ENCODE results near the gene TTLL10.

TTLL10 gene, protein sequence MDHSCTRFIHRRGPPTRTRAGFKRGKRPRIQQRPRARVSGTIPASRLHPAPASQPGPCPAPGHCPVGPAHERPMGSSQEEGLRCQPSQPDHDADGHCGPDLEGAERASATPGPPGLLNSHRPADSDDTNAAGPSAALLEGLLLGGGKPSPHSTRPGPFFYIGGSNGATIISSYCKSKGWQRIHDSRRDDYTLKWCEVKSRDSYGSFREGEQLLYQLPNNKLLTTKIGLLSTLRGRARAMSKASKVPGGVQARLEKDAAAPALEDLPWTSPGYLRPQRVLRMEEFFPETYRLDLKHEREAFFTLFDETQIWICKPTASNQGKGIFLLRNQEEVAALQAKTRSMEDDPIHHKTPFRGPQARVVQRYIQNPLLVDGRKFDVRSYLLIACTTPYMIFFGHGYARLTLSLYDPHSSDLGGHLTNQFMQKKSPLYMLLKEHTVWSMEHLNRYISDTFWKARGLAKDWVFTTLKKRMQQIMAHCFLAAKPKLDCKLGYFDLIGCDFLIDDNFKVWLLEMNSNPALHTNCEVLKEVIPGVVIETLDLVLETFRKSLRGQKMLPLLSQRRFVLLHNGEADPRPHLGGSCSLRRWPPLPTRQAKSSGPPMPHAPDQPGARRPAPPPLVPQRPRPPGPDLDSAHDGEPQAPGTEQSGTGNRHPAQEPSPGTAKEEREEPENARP

DNA sequence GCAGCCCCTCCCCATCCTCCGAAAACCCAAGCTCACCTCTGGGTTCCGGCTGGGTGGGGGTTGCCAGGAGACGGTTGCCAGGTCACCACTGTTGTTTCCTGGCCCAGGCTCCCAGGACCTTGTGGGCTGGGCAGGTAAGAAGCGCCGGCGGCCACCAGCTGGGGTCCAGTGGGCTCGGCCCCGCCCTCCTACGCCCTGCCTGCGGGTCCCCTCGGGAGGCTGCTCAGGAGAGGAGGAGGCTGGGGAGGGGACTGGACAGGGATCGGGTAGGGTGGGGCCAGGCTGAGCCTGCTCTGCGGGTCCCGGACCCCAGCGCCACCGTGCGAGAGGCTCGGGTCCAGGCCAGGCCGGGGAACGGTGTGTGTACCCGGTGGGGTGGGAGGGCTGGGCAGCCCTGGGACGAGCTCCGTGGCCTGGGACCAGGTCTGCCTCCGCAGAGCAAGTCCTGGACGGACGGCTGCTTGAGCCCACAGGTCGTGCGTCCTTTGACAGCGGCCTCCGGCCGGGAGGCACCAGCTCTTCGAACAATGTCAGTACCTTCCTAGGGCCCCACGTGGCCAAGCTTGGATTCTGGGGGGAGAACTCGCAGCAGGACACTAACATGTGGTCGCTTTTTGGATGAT, at the start of gene TTLL10:
TTLL10 (plus strand) TSS at position 88 of the 623 bp plus-strand sequence. CDS start 5,336 bp downstream, outside the sequence.
- DNase-seq (ENCODE audit: insufficient read length, low spot score) (no peak), FAIRE-seq (no peak)
- TF ChIP-seq, protein P1, sequence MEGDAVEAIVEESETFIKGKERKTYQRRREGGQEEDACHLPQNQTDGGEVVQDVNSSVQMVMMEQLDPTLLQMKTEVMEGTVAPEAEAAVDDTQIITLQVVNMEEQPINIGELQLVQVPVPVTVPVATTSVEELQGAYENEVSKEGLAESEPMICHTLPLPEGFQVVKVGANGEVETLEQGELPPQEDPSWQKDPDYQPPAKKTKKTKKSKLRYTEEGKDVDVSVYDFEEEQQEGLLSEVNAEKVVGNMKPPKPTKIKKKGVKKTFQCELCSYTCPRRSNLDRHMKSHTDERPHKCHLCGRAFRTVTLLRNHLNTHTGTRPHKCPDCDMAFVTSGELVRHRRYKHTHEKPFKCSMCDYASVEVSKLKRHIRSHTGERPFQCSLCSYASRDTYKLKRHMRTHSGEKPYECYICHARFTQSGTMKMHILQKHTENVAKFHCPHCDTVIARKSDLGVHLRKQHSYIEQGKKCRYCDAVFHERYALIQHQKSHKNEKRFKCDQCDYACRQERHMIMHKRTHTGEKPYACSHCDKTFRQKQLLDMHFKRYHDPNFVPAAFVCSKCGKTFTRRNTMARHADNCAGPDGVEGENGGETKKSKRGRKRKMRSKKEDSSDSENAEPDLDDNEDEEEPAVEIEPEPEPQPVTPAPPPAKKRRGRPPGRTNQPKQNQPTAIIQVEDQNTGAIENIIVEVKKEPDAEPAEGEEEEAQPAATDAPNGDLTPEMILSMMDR (IDR thresholded peaks at IDR 0.05; ENCODE audit: insufficient read depth, missing control alignments), result no peak

DNA sequence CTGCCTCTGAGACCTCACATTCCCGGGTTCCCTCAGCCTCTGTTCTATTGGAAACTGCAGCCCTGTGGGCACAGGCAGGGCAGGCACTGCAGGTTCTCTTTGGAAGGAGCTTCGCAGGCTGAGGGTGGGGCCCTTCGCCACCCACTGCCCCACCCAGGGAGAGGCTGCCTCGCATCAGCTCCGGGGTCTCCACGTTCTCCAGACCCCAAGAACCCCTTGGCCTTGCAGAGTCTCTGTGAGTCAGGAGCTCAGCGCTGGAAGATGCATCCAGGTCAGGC, 49.2 kb upstream of the TTLL10 start:
- FAIRE-seq (no peak), DNase-seq (ENCODE audit: insufficient read length, low spot score) (no peak)
- TF ChIP-seq, protein P1 (IDR thresholded peaks at IDR 0.05; ENCODE audit: insufficient read depth, missing control alignments), result no peak

DNA sequence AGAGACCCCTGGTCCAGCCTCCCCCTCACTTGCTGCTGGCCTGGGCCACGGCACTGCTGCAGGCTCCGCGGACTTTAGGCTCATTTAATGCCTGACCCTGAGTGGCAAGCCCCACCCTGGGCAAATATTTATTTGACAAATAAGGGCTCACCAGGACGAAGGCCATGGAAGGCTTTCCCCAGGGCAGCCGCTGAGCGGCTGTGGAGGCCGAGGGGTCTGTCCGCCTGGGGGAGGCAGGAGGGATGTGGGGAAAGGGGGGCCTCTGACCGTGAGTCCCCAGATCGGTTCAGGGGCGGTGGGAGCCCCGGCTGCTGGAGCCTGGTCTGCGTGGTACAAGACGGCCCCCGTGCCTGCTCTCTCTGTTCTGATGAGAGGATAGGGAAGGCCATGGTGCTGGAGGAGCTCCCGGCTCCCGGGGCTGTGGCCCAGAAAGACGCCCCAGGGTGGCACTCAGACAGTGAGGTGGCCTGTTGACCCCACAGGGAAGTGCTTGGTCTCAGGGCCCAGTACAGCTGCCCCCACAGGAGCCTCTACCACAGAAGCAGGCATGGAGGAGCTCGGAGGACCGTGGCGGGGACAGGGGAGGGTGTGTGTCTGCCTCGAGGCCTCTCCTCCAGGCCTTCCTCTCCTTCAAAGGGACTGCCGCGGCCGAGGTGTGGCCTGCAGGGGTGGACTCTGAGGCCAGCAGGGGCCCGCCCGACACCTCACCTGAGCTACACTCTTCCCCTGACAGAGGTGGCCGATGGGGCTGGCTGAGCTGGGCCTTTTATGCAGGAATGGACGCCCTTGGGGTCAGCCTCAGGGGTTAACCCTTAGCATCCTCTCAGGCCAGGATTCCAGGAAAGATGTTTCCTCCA, 48.7 kb upstream of the TTLL10 start:
- TF ChIP-seq, protein P1 (IDR thresholded peaks at IDR 0.05; ENCODE audit: insufficient read depth, missing control alignments), result no peak
- DNase-seq (ENCODE audit: insufficient read length, low spot score) (no peak), FAIRE-seq (no peak)

DNA sequence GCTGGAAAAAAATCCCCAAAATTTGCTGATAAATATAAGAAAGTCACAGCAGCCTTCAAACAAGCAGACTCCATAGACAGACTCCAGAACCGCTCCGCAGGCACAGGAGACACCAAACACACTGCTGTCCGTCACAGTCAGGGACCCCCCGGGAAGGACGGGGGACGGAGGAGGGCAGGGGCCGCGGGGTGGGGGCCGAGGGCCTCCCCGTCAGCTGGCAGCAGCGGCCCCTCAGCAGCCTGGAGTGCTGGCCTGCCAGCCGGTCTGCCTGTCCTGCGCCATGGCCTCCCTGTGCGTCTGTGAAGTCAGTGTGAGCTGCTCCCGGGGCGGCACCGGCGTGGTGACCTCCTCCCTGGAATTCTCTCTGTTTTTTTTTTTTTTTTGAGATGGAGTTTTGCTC, 47.7 kb upstream of the TTLL10 start:
- FAIRE-seq, result no peak
- no peak for DNase-seq (ENCODE audit: insufficient read length, low spot score)

DNA sequence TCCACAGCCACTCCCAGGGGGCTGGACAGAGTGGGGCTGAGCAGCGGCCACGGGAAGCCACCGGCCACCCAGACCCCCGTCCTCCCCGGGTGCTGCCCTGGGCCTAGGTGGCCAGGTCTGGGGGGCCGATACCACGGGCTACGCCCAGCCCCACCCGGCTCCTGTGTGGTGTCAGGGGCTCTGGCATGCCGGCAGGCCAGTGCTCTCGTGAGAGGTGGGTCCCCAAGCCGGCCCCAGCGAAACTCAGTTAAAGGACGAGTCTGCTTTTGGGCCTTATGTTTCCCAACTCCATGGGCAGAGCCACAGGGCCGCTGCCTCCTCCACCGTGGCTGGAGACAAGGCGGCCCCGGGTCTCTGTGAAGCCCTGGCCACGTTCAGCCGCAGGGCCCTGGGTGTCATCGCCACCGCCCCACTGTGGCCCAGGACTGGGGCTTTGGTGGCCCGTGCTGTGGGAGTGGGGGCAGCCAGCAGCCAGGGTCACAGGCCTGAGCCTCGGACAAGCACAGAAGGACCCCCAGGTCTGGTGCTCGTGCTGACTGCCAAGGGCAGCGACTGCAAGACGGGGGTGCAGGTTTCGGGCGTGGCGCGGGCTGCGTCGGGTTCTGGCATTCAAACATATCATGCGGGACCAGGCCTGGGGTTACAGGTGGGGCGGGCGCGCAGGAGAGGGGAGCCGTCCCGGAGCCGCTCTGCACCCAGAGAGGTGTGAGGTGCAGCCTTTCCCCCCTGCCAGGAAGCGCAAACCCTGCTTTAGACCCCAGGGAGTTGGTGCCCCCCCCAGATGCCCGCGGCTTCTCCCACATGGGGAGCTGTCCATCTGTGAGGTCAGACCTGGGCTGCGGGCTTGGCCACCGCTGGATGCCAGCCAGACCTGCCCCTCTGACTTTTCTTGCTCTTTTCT, 45.9 kb upstream of the TTLL10 start:
- TF ChIP-seq, protein P1 (IDR thresholded peaks at IDR 0.05; ENCODE audit: insufficient read depth, missing control alignments), result no peak
- DNase-seq (ENCODE audit: insufficient read length, low spot score) (no peak), FAIRE-seq (no peak)

More for the DNA sequence above, 47.7 kb upstream of the TTLL10 start:
- TF ChIP-seq, protein P1 (IDR thresholded peaks at IDR 0.05; ENCODE audit: insufficient read depth, missing control alignments), result no peak

Measured in D721Med (cell line).